Glutamatergic neuron (in vitro differentiated cells): ENCODE measurements around the gene MED26. TPM values are rescaled to one million over a fixed set of nuclear protein-coding genes. Genes with fewer than 3 reads are reported as not detected.

Experiments used
- DNase-seq: peaks from one replicate; pipeline ENCODE4 v3.0.0; 2022
- H3K27ac Mint-ChIP-seq: one replicate; pipeline ENCODE4 v1.8.0; 2020; ENCODE audit warnings: mild to moderate bottlenecking, mixed read lengths, inconsistent platforms; ENCODE audit not compliant: unreplicated experiment
- H3K27me3 Mint-ChIP-seq: one replicate; pipeline ENCODE4 v1.8.0; 2020; ENCODE audit warnings: mild to moderate bottlenecking, moderate library complexity, mixed read lengths, inconsistent platforms; ENCODE audit not compliant: unreplicated experiment
- H3K36me3 Mint-ChIP-seq: one replicate; pipeline ENCODE4 v1.8.0; 2020; ENCODE audit warnings: mild to moderate bottlenecking, mixed read lengths, inconsistent platforms; ENCODE audit not compliant: unreplicated experiment
- H3K4me1 Mint-ChIP-seq: one replicate; pipeline ENCODE4 v1.8.0; 2020; ENCODE audit warnings: mild to moderate bottlenecking, low read depth, mixed read lengths, inconsistent platforms; ENCODE audit not compliant: unreplicated experiment
- H3K4me3 Mint-ChIP-seq: one replicate; pipeline ENCODE4 v1.8.0; 2020; ENCODE audit warnings: mild to moderate bottlenecking, mixed read lengths, inconsistent platforms; ENCODE audit not compliant: unreplicated experiment
- H3K9me3 Mint-ChIP-seq: one replicate; pipeline ENCODE4 v1.8.0; 2020; ENCODE audit warnings: mild to moderate bottlenecking, moderate library complexity, mixed read lengths, inconsistent platforms; ENCODE audit not compliant: unreplicated experiment
- total RNA-seq: library from RNA; stranded (reverse); fragmentation: NEBNext Ultra II Directional; extraction: Animal tissue kit (Norgen Biotek cat#: 25700); gene quantifications from one replicate; pipeline ENCODE4 v1.2.1, GENCODE V29; 2021; ENCODE audit not compliant: unreplicated experiment
- TF ChIP-seq, protein P1 (sequence below): fragments of 200-600 bp; sonication (generic); IDR thresholded peaks from one replicate; pipeline ENCODE4 v1.5.0; 2021; ENCODE audit not compliant: partially characterized antibody, unreplicated experiment

The MED26 gene
- total RNA-seq, 1 donor from 2014 or later = 9.8 TPM

DNA sequence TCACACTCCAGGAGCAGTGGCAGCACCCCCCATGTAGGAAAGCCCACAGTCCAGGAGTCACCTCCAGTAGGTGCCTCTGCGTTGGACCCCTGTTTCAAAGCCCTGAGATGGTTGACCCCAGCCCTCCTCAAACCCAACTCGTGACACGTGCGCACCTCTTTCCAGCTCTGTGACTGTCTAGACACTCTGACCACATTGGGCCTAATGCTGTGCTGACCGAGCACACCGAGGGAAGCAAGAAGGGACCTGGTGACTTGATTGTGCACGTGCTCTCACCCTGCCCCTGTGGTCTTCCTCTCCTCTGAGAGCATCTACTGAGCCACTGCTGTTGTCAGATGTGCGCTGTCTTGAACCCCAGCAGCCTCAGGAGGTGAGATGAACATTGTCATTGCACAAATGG, 32.9 kb downstream of the MED26 start:
- Mint-ChIP-seq H3K4me3 (no peak overlapping the region), H3K27ac (no peak overlapping the region), H3K9me3 (peaks cover 7% of the 10 kb centered on the region)

DNA sequence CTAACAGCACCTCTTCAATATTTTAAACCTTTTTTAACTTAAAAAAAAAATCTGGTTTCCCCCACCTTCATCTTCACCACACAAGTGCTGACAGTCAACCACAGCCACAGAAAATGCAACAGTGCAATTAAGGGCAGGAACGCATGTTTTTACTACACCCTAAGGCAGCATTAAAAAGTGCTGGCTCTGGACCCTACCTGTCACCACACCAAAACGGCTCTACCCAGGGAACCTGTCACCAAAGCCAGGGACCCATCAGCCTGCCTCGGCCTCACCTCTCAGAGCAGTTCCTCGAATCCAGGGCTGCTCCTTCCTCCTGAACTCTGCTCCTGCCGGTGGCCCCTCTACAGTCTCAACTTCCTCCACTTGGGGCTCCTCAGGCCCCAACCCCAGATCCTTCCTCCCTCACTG, 33.3 kb downstream of the MED26 start:
- TF ChIP-seq, protein P1, sequence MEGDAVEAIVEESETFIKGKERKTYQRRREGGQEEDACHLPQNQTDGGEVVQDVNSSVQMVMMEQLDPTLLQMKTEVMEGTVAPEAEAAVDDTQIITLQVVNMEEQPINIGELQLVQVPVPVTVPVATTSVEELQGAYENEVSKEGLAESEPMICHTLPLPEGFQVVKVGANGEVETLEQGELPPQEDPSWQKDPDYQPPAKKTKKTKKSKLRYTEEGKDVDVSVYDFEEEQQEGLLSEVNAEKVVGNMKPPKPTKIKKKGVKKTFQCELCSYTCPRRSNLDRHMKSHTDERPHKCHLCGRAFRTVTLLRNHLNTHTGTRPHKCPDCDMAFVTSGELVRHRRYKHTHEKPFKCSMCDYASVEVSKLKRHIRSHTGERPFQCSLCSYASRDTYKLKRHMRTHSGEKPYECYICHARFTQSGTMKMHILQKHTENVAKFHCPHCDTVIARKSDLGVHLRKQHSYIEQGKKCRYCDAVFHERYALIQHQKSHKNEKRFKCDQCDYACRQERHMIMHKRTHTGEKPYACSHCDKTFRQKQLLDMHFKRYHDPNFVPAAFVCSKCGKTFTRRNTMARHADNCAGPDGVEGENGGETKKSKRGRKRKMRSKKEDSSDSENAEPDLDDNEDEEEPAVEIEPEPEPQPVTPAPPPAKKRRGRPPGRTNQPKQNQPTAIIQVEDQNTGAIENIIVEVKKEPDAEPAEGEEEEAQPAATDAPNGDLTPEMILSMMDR = no peak
- Mint-ChIP-seq H3K27me3 (peaks cover 9% of the 10 kb centered on the region), H3K27ac (no peak overlapping the region), H3K36me3 (no peaks in the 10 kb centered on the region), H3K4me1 (peaks cover 49% of the 10 kb centered on the region), H3K4me3 (no peak overlapping the region), H3K9me3 (peaks cover 7% of the 10 kb centered on the region)
- DNase-seq = no peak

More for the DNA sequence above, 32.9 kb downstream of the MED26 start:
- peaks cover 45% of the 10 kb centered on the region for H3K4me1 Mint-ChIP-seq
- peaks cover 9% of the 10 kb centered on the region for H3K27me3 Mint-ChIP-seq
- no peak for DNase-seq
- no peaks in the 10 kb centered on the region for H3K36me3 Mint-ChIP-seq
- TF ChIP-seq, protein P1 = no peak

DNA sequence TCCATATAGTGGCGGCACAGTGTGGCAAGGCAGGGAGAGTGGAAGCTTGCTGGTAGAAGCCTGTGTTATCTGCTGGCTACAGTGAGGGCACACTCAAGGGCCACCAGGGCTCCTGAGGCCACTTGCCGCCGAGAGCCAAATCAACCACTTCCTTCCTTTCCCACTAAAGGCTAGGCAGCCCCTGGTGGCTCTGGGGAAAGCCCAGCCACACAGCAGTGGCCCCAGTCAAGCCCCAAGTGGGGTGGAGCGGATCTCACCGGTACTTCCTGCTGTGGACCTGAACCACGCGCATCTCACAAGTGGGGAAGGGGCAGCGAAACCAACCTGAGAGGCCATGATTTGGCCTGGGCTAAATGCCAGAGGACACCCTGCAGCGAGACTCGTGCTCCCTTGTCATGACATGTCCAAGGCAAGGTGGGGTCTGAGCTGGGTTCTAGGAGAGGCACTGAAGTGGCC, 33.8 kb downstream of the MED26 start:
- TF ChIP-seq, protein P1 = no peak
- no peak for DNase-seq
- Mint-ChIP-seq H3K4me3 (no peak overlapping the region), H3K36me3 (no peaks in the 10 kb centered on the region), H3K27ac (no peak overlapping the region), H3K9me3 (peaks cover 7% of the 10 kb centered on the region), H3K27me3 (peaks cover 7% of the 10 kb centered on the region), H3K4me1 (peaks cover 48% of the 10 kb centered on the region)

DNA sequence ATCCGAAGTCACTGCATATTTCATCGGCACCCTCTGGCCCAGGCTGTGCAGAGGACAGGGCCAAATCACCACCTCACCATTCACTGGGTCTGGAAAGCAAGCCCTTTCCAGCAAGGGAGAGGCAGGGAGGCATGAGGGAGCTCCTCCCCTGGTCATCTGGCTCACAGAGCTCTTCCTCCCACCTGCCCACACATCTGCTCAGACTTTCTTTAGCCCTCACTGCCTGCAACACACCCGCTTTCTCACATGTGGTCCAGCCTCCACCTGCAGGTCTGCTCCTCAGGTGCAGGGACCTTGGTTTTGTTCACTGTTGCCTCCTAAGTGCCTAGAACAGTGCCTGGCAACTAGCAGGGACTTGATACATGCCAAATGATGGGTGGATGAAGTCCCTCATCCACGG, 34.8 kb downstream of the MED26 start:
- TF ChIP-seq, protein P1 = no peak
- peaks cover 7% of the 10 kb centered on the region for H3K9me3 Mint-ChIP-seq
- no peak overlapping the region for H3K27ac Mint-ChIP-seq

DNA sequence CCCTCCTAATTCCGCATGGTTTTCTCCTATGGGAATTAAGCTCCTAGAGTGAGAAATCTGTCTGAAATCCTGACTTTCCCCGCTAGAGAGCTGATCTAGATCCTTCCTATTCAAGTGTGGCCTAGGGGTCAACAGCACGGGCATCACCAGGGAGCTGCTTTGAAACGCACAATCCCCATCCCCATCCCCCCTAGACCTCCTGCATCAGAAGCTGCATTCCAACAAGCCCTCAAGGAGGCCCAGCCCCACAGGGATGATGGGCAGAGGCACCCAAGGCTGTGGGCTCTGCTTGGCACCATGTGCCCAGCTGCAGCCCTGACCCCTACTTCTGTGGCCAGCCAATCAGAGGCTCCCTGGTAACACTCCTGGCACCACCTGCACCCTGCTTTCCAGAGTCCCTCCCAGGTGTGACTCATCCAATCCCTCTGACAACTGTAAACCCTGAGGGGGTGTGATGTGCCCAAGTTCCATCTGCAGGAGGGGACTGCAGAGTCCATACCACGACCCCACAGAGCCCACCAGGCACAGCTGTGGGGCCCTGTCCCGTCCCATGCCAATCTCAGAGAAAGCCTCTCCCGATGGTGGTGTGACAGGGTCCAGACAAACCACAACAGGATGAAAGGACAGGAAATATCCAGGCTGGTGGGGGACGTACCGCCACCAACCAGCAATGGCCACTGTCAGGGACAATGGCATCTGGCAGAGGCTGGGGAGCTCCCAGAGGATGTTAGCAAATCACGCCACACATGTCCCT, 36.0 kb downstream of the MED26 start:
- TF ChIP-seq, protein P1 = no peak
- Mint-ChIP-seq H3K27me3 (peaks cover 5% of the 10 kb centered on the region), H3K9me3 (peaks cover 10% of the 10 kb centered on the region), H3K4me3 (peak overlapping the region; percentile 42), H3K4me1 (peaks cover 49% of the 10 kb centered on the region), H3K36me3 (no peaks in the 10 kb centered on the region), H3K27ac (peak overlapping the region; percentile 33)
- DNase-seq = no peak

More for the DNA sequence above, 34.8 kb downstream of the MED26 start:
- DNase-seq = no peak
- H3K4me3 Mint-ChIP-seq = peak overlapping the region; percentile 67
- H3K36me3 Mint-ChIP-seq = no peaks in the 10 kb centered on the region
- H3K4me1 Mint-ChIP-seq = peaks cover 46% of the 10 kb centered on the region
- H3K27me3 Mint-ChIP-seq = peaks cover 5% of the 10 kb centered on the region
